BJ (cell line): ENCODE data around the gene PRR19. TPM values are rescaled to one million over a fixed set of nuclear protein-coding genes. Genes with fewer than 3 reads are reported as not detected.

Source experiments
- CTCF ChIA-PET: fragments of 350-600 bp; formaldehyde crosslinking; extraction: SDS; loops from one replicate; lab custom pipeline; 2021; ENCODE audit warnings: antibody characterized with exemption, inconsistent platforms; lab: Yijun Ruan, JAX
- POLR2A ChIA-PET: fragments of 300-600 bp; sonication (Branson Sonifier 250); formaldehyde crosslinking; extraction: SDS; loops from one replicate; lab custom pipeline; 2021; ENCODE audit warnings: antibody characterized with exemption; lab: Charles Lee
- DNase-seq: peaks from one replicate; pipeline ENCODE4 v3.0.0-alpha.2; 2011; ENCODE audit warnings: low read depth
- H3K27me3 ChIP-seq: 2 replicates; pipeline ENCODE4 v1.6.0; 2011; ENCODE audit warnings: low read length; ENCODE audit not compliant: control insufficient read depth, insufficient read depth
- H3K36me3 ChIP-seq: 2 replicates; pipeline ENCODE4 v1.5.1; 2011; ENCODE audit warnings: low read length; ENCODE audit not compliant: control insufficient read depth, insufficient read depth
- H3K4me3 ChIP-seq: 2 replicates; pipeline ENCODE4 v1.5.1; 2011; ENCODE audit warnings: low read depth, mild to moderate bottlenecking, control low read depth, low read length
- polyA plus RNA-seq: library from polyadenylated mRNA; depleted of rRNA; stranded (reverse); fragments of >200 nt; gene quantifications from 2 replicates; pipeline ENCODE4 v1.2.3, GENCODE V29; 2011
- TF ChIP-seq, protein P1 (sequence below): IDR thresholded peaks from 2 replicates; pipeline ENCODE4 v1.5.1; 2011; ENCODE audit warnings: low read depth, mild to moderate bottlenecking, control low read depth, inconsistent platforms, low read length, moderate library complexity; ENCODE audit not compliant: insufficient read depth

PRR19 gene
- polyA plus RNA-seq, 1 experiment: 0.93 TPM

DNA sequence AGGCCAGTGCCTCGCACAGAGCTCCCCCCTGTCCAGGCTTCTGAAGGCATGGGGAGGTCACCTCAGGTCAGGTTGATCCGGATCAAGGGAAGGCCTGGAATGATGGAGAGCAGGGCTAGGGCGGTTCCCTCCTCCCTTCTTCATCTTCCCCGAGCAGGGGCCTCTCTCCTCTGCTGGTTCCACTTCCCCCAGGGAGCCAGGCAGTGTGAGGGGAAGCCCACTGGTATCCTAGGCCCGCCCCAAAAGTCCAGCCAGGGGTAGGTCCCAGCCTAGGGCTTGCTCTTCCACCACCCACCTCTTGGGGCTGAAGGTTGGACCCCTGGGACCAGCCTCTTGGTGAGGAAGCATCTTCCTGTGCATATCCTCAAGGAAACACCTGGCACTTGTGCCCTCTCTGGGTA, 16.4 kb upstream of the PRR19 start:
- peaks cover 34% of the 10 kb centered on the region for H3K36me3 ChIP-seq
- TF ChIP-seq, protein P1, sequence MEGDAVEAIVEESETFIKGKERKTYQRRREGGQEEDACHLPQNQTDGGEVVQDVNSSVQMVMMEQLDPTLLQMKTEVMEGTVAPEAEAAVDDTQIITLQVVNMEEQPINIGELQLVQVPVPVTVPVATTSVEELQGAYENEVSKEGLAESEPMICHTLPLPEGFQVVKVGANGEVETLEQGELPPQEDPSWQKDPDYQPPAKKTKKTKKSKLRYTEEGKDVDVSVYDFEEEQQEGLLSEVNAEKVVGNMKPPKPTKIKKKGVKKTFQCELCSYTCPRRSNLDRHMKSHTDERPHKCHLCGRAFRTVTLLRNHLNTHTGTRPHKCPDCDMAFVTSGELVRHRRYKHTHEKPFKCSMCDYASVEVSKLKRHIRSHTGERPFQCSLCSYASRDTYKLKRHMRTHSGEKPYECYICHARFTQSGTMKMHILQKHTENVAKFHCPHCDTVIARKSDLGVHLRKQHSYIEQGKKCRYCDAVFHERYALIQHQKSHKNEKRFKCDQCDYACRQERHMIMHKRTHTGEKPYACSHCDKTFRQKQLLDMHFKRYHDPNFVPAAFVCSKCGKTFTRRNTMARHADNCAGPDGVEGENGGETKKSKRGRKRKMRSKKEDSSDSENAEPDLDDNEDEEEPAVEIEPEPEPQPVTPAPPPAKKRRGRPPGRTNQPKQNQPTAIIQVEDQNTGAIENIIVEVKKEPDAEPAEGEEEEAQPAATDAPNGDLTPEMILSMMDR: no peak
- DNase-seq: no peak
- peak overlapping the region; percentile 66; the same call in 1 of the 2 replicates for H3K4me3 ChIP-seq
- H3K27me3 ChIP-seq: no peaks in the 10 kb centered on the region
- CTCF ChIA-PET: interaction anchor here (1.0 to 2.2 kb wide), 5 partner anchors 10 to 69 kb away, joined by 3 to 11 read pairs (median 4); partner anchors contain the start of gene GSK3A
- POLR2A ChIA-PET: no interaction called here

DNA sequence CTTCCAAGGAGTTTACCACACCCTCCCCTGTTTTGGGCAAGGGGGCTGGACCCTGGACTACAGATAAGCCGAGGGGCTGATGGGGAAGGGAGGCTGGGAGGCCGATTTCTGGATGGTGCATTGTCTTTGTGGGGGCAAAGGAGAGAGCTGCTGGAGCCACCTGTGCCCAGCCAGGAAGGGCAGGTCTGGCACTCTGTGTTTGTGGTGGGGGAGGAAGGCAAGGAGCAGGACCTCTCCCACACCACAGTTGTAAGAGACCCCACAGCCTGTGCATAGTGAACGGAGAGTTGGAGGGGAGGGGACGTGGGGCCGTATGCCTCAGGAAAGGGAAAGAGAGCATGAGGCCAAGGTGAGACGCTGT, 16.0 kb upstream of the PRR19 start:
- Histone ChIP-seq H3K27me3 (no peaks in the 10 kb centered on the region), H3K36me3 (peaks cover 39% of the 10 kb centered on the region), H3K4me3 (peak overlapping the region; percentile 66; the same call in 1 of the 2 replicates)
- ChIA-PET CTCF (interaction anchor here (0.9 to 2.2 kb wide), 3 partner anchors 9 to 41 kb away, joined by 4 to 10 read pairs (median 5); no protein-coding TSS in a partner anchor), POLR2A (no interaction called here)
- TF ChIP-seq, protein P1: no peak
- DNase-seq: no peak

DNA sequence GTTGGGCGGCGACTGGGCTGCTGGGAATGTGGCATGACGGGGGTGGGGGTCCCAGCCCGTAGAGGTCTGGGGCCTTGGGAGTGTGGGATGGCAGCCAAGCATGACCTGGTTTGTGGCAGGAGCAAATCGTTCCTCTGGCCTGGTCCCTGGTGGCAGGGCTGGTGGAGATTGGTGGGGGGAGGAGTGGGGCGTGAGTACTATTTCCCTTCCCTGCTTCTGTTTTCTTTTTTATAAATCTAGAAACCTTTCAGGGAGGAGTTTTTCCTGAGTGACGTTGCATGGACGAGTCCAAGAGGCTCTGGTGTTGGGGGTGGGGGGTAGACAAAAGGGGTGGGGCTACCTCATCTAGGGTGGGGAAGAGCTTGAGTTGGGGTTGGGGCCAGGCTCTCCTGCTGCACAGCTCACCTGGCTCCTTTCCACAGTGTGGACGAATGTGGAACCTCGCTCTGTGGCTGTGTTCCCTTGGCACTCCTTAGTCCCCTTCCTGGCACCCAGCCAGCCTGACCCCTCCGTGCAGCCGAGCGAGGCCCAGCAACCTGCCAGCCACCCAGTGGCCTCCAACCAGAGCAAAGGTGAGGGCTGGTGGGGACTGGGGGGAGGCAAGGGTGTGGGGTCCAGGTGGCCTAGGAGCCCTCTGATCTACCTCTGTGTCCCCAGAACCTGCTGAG, 15.4 kb upstream of the PRR19 start:
- TF ChIP-seq, protein P1: no peak
- H3K36me3 ChIP-seq: peaks cover 41% of the 10 kb centered on the region
- DNase-seq: no peak
- POLR2A ChIA-PET: no interaction called here
- H3K4me3 ChIP-seq: no peak overlapping the region
- CTCF ChIA-PET: interaction anchor here (0.9 to 4.2 kb wide), 3 partner anchors 9 to 40 kb away, joined by 4 to 18 read pairs (median 5); no protein-coding TSS in a partner anchor
- no peaks in the 10 kb centered on the region for H3K27me3 ChIP-seq

DNA sequence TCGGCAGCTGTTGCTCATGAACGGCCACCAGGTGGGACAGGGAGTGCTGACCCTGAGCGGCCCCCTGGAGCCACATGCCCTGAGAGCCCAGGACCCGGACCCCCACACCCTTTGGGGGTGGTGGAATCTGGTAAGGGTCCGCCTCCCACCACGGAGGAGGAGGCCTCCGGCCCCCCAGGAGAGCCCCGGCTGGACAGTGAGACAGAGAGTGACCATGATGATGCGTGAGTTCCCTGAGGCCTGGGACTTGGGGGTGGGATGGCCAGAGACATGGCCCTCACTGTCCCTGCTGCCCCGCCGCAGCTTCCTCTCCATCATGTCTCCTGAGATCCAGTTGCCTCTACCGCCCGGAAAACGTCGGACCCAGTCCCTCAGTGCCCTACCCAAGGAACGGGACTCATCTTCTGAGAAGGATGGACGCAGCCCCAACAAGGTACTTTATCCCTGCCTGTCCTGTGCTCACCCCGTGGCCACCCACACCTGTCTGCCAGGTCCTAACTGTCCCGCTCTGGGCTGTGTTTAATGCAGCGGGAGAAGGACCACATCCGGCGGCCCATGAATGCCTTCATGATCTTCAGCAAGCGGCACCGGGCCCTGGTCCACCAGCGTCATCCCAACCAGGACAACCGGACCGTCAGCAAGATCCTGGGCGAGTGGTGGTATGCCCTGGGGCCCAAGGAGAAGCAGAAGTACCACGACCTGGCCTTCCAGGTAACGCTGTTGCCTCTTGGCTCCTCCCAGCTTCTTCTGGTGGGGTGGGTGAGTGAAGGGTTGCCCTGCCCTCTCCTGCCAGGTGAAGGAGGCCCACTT, 14.7 kb upstream of the PRR19 start:
- H3K36me3 ChIP-seq: peaks cover 49% of the 10 kb centered on the region
- POLR2A ChIA-PET: no interaction called here
- CTCF ChIA-PET: interaction anchor here (0.7 to 4.2 kb wide), 3 partner anchors 9 to 41 kb away, joined by 3 to 18 read pairs (median 5); no protein-coding TSS in a partner anchor
- H3K27me3 ChIP-seq: no peaks in the 10 kb centered on the region
- no peak overlapping the region for H3K4me3 ChIP-seq
- no peak for DNase-seq
- TF ChIP-seq, protein P1: no peak

DNA sequence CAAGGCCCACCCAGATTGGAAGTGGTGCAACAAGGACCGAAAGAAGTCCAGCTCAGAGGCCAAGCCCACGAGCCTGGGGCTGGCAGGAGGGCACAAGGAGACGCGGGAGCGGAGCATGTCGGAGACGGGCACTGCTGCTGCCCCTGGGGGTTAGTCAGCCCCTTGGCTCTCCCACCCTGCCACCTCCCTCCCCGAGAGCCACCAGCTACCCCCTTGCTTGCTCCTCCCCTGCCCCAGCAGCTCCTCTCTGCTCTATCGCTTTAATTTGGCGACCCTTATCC, 14.2 kb upstream of the PRR19 start:
- H3K36me3 ChIP-seq: peaks cover 53% of the 10 kb centered on the region
- CTCF ChIA-PET: interaction anchor here (0.7 to 4.2 kb wide), 2 partner anchors 8 to 41 kb away, joined by 3 to 18 read pairs; no protein-coding TSS in a partner anchor
- TF ChIP-seq, protein P1: no peak
- POLR2A ChIA-PET: no interaction called here
- no peak for DNase-seq
- no peak overlapping the region for H3K4me3 ChIP-seq
- H3K27me3 ChIP-seq: no peaks in the 10 kb centered on the region
